ENCODE measurements around the gene SH3BP4.

DNA sequence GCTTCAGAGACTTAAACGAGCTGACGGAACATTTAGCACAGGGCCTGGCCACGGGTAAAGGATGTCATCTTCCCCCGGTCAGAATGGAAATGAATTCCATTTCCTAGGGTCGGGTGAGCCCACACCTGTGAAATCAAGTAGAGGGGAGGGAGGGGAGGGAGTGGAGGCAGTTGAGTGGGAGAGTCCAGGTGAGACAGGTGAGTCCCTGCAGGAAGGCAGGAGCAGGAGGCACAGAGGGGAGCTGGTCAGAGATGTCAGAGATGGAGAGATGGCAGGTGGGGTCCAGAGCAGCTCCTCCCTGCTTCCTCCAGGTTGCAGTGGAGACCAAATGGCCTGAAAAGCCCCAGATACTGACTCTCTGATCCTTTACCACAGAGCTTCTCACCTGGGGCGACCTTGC lies 55.2 kb downstream of the SH3BP4 start:
- TF ChIP-seq POLR2A (IDR thresholded peaks at IDR 0.05) = no peak
- TF ChIP-seq, protein P1, sequence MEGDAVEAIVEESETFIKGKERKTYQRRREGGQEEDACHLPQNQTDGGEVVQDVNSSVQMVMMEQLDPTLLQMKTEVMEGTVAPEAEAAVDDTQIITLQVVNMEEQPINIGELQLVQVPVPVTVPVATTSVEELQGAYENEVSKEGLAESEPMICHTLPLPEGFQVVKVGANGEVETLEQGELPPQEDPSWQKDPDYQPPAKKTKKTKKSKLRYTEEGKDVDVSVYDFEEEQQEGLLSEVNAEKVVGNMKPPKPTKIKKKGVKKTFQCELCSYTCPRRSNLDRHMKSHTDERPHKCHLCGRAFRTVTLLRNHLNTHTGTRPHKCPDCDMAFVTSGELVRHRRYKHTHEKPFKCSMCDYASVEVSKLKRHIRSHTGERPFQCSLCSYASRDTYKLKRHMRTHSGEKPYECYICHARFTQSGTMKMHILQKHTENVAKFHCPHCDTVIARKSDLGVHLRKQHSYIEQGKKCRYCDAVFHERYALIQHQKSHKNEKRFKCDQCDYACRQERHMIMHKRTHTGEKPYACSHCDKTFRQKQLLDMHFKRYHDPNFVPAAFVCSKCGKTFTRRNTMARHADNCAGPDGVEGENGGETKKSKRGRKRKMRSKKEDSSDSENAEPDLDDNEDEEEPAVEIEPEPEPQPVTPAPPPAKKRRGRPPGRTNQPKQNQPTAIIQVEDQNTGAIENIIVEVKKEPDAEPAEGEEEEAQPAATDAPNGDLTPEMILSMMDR (IDR thresholded peaks at IDR 0.05) = no peak

Measured in esophagus squamous epithelium (tissue), 4 donors.